K562 (cell line): ENCODE results near the gene CS. TPM values are rescaled to one million over a fixed set of nuclear protein-coding genes. Genes with fewer than 3 reads are reported as not detected.

ENCODE experiments used
- ARHGAP35 ChIP-seq: fragments of 450-650 bp; IDR thresholded peaks from 2 replicates; pipeline ENCODE4 v1.6.1; 2018; ENCODE audit not compliant: partially characterized antibody
- CHD1 ChIP-seq: fragments of 200-600 bp; sonication (generic); IDR thresholded peaks from one replicate; pipeline ENCODE4 v1.6.1; 2012; ENCODE audit warnings: mild to moderate bottlenecking, moderate library complexity, low read length, inconsistent platforms
- ESRRB ChIP-seq: fragments of 250-450 bp; sonication (Bioruptor Pico); IDR thresholded peaks from 2 replicates; pipeline ENCODE4 v1.5.0; 2020; ENCODE audit warnings: mild to moderate bottlenecking, moderate library complexity, borderline replicate concordance
- HDAC2 ChIP-seq: fragments of 450-650 bp; IDR thresholded peaks from 2 replicates; pipeline ENCODE4 v1.6.1; 2016; ENCODE audit warnings: mild to moderate bottlenecking
- HEY1 ChIP-seq: fragments of 250-450 bp; sonication (Bioruptor Pico); IDR thresholded peaks from 2 replicates; pipeline ENCODE4 v1.5.0; 2020; ENCODE audit warnings: mild to moderate bottlenecking, moderate library complexity, borderline replicate concordance
- ILK ChIP-seq: fragments of 450-650 bp; IDR thresholded peaks from 2 replicates; pipeline ENCODE4 v1.6.1; 2016; ENCODE audit warnings: missing genetic modification characterization, low read depth, mild to moderate bottlenecking, missing compliant biosample characterization, moderate library complexity, borderline replicate concordance
- NBN ChIP-seq: fragments of 450-650 bp; IDR thresholded peaks from 2 replicates; pipeline ENCODE4 v1.6.1; 2016; ENCODE audit warnings: low read depth, mild to moderate bottlenecking
- NR1H2 ChIP-seq: sonication (generic); formaldehyde crosslinking; IDR thresholded peaks from 2 replicates; pipeline ENCODE4 v1.4.0; 2020; ENCODE audit warnings: mild to moderate bottlenecking, missing genetic modification reagents
- PHF21A ChIP-seq: fragments of 450-650 bp; IDR thresholded peaks from 2 replicates; pipeline ENCODE4 v1.6.1; 2017; ENCODE audit warnings: low read depth, borderline replicate concordance
- RB1 ChIP-seq: fragments of 450-650 bp; IDR thresholded peaks from 2 replicates; pipeline ENCODE4 v1.6.1; 2017; ENCODE audit warnings: low read depth, mild to moderate bottlenecking
- RBBP5 ChIP-seq: fragments of 200-600 bp; sonication (generic); IDR thresholded peaks from 2 replicates; pipeline ENCODE4 v1.6.1; 2012; ENCODE audit warnings: borderline replicate concordance, mild to moderate bottlenecking, low read length, control low read depth, inconsistent platforms; ENCODE audit not compliant: insufficient read depth, poor library complexity, severe bottlenecking
- SMAD4 ChIP-seq: fragments of 250-450 bp; sonication (Bioruptor Pico); conservative IDR thresholded peaks from 2 replicates; pipeline ENCODE4 v1.8.0; 2021; ENCODE audit warnings: inconsistent platforms, mild to moderate bottlenecking, moderate library complexity
- SOX6 ChIP-seq: fragments of 450-650 bp; IDR thresholded peaks from 2 replicates; pipeline ENCODE4 v1.6.1; 2014; ENCODE audit warnings: mild to moderate bottlenecking
- U2AF2 ChIP-seq: fragments of 200-400 bp; formaldehyde crosslinking; optimal IDR thresholded peaks from 2 replicates; pipeline ENCODE3; 2017; ENCODE audit warnings: low read depth, mild to moderate bottlenecking, low read length
- ZBTB8A ChIP-seq: fragments of 450-650 bp; IDR thresholded peaks from 2 replicates; pipeline ENCODE4 v1.6.1; 2018; ENCODE audit warnings: mild to moderate bottlenecking, moderate library complexity; ENCODE audit not compliant: partially characterized antibody
- ZNF12 ChIP-seq: sonication (generic); formaldehyde crosslinking; IDR thresholded peaks from 2 replicates; pipeline ENCODE4 v1.4.0; 2020; ENCODE audit warnings: mild to moderate bottlenecking, missing genetic modification reagents
- ZNF121 ChIP-seq: sonication (generic); formaldehyde crosslinking; conservative IDR thresholded peaks from 2 replicates; pipeline ENCODE4 v1.8.0; 2022; ENCODE audit warnings: missing genetic modification reagents
- ZNF165 ChIP-seq: fragments of 250-450 bp; sonication (Bioruptor Pico); IDR thresholded peaks from 2 replicates; pipeline ENCODE4 v1.4.0; 2020; ENCODE audit warnings: borderline replicate concordance
- ZNF436 ChIP-seq: fragments of 250-450, 450-650 bp; sonication (Bioruptor Pico); formaldehyde crosslinking; IDR thresholded peaks from 2 replicates; pipeline ENCODE4 v1.7.0; 2020; ENCODE audit warnings: mild to moderate bottlenecking
- ZNF695 ChIP-seq: fragments of 450-650 bp; formaldehyde crosslinking; IDR thresholded peaks from 2 replicates; pipeline ENCODE4 v1.4.0; 2020; ENCODE audit warnings: mild to moderate bottlenecking, moderate library complexity
- polyA plus RNA-seq, 8 experiments: library from polyadenylated mRNA; depleted of rRNA in 4 of 8; stranded (reverse) in 5 of 8; unstranded in 3 of 8; fragments of >200 nt; fragmentation: Nextera tagmentation in 2 of 8; fragmentation: Illumina TruSeq in 1 of 8; extraction: Ambion mirVana in 2 of 8; extraction: Trizol in 1 of 8; gene quantifications; 2 replicates each; pipeline versions ENCODE4 v1.2.1 to v1.2.3, GENCODE V29; 2011 to 2014; ENCODE audit warnings: inconsistent platforms in 1 of 8, missing spikeins in 1 of 8
- total RNA-seq, 7 experiments: library from RNA; depleted of rRNA in 6 of 7; stranded (reverse); fragments of >200 nt in 6 of 7; fragmentation: Illumina TruSeq in 2 of 7; extraction: Trizol in 2 of 7; gene quantifications; 2 replicates each; pipeline versions ENCODE4 v1.2.1 to v1.2.3, GENCODE V29; 2011 to 2021; ENCODE audit warnings: low replicate concordance in 1 of 7
- TF ChIP-seq, protein P1 (sequence below): fragments of 450-650 bp; IDR thresholded peaks from 2 replicates; pipeline ENCODE4 v1.6.1; 2016
- TF ChIP-seq, protein P2 (sequence below), 3 experiments: IDR thresholded peaks in 2 of 3; conservative IDR thresholded peaks in 1 of 3; 2 replicates each; pipeline ENCODE4 v1.5.1; 2011 to 2012; ENCODE audit warnings: low read length in 3 of 3, mild to moderate bottlenecking in 3 of 3, control low read depth in 2 of 3, improper control_type of control experiment in 1 of 3, inconsistent platforms in 1 of 3, low read depth in 1 of 3, mixed read lengths in 1 of 3, moderate library complexity in 1 of 3; ENCODE audit not compliant: insufficient read depth in 2 of 3
- TF ChIP-seq, protein P3 (sequence below): fragments of 450-650 bp; formaldehyde crosslinking; IDR thresholded peaks from 2 replicates; pipeline ENCODE4 v1.4.0; 2020; ENCODE audit warnings: mild to moderate bottlenecking, moderate library complexity

CS gene
- total and polyA plus RNA-seq, 9 of the 15 experiments (the other 6 are each of a cell fraction or from before 2014, with no cell fraction given) = 99.9 to 390 (median 149) TPM

DNA sequence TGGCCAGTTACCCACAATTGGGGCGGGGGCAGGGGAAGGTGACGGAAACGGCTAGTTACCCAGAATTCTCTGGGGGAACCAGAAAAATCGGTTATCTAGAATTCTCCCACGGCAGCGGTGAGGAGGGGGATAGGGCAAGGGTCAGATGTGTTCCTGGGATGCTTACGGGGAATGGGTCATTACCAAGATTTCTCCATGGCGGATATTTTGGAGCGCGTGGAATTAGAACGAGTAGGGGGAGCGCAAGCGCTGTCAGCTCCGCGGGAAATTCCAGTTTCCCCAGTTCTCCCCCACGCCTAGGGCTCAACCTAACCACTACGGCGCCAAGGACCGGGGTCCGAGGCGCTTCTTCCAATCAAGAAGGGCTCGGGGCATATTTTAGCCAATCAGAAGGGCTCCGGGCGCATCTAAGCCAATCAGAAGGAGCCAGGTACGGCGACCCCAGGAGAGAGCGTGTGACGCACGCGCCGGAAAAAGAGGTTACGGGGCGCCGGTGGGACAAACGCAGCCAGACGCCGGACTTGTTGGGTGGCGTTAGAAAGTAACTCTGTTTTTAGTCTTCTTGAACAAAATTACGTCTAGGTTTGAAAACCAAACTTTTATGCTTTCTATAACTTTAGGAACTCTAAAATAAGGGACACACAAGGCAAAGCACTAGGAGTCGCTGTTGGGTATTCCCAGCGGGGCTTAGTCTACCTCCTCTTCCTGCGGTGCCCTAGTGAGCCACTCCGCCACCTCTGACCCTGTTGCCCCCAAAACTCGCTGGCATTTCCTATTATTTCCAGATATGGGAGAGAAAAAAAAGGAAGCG, 33.8 kb upstream of the CS start, which contains the start of gene PAN2 (continued):
- TF ChIP-seq SOX6 (no peak; the same call in 1 of the 2 replicates), PHF21A (peak; percentile 37; the same call in 1 of the 2 replicates), ZNF695 (CRISPR knock-in tag) (no peak), U2AF2 (no peak), ARHGAP35 (no peak), ZNF165 (CRISPR knock-in tag) (no peak), NR1H2 (CRISPR knock-in tag) (no peak), RB1 (peak; percentile 9; the same call in 1 of the 2 replicates), ESRRB (CRISPR knock-in tag) (no peak), ZNF436 (no peak), ZNF12 (CRISPR knock-in tag) (no peak), NBN (peak; percentile 86), HDAC2 (peak; percentile 50; the same call in 1 of the 2 replicates), SMAD4 (CRISPR knock-in tag) (peak; percentile 67), HEY1 (0 out of 2 replicates have a peak, but pooled peaks have one; percentile 55), CHD1 (peak; percentile 19), RBBP5 (no peak), ZBTB8A (no peak), ILK (tag) (no peak), ZNF121 (CRISPR knock-in tag) (no peak)
- TF ChIP-seq, protein P1, sequence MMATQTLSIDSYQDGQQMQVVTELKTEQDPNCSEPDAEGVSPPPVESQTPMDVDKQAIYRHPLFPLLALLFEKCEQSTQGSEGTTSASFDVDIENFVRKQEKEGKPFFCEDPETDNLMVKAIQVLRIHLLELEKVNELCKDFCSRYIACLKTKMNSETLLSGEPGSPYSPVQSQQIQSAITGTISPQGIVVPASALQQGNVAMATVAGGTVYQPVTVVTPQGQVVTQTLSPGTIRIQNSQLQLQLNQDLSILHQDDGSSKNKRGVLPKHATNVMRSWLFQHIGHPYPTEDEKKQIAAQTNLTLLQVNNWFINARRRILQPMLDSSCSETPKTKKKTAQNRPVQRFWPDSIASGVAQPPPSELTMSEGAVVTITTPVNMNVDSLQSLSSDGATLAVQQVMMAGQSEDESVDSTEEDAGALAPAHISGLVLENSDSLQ = no peak
- TF ChIP-seq, protein P2, sequence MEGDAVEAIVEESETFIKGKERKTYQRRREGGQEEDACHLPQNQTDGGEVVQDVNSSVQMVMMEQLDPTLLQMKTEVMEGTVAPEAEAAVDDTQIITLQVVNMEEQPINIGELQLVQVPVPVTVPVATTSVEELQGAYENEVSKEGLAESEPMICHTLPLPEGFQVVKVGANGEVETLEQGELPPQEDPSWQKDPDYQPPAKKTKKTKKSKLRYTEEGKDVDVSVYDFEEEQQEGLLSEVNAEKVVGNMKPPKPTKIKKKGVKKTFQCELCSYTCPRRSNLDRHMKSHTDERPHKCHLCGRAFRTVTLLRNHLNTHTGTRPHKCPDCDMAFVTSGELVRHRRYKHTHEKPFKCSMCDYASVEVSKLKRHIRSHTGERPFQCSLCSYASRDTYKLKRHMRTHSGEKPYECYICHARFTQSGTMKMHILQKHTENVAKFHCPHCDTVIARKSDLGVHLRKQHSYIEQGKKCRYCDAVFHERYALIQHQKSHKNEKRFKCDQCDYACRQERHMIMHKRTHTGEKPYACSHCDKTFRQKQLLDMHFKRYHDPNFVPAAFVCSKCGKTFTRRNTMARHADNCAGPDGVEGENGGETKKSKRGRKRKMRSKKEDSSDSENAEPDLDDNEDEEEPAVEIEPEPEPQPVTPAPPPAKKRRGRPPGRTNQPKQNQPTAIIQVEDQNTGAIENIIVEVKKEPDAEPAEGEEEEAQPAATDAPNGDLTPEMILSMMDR (IDR thresholded peaks at IDR 0.05 in 2 of 3, conservative IDR thresholded peaks at IDR 0.05 in 1 of 3; ENCODE audit: insufficient read depth in 2 of 3, low read depth in 1 of 3, low read length in 3 of 3) = peak; percentile 47 to 70 (median 65)
- TF ChIP-seq, protein P3, sequence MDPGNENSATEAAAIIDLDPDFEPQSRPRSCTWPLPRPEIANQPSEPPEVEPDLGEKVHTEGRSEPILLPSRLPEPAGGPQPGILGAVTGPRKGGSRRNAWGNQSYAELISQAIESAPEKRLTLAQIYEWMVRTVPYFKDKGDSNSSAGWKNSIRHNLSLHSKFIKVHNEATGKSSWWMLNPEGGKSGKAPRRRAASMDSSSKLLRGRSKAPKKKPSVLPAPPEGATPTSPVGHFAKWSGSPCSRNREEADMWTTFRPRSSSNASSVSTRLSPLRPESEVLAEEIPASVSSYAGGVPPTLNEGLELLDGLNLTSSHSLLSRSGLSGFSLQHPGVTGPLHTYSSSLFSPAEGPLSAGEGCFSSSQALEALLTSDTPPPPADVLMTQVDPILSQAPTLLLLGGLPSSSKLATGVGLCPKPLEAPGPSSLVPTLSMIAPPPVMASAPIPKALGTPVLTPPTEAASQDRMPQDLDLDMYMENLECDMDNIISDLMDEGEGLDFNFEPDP (CRISPR knock-in tag) = no peak
